ENCODE measurements around the gene MYO1H. TPM values are rescaled to one million over a fixed set of nuclear protein-coding genes. Genes with fewer than 3 reads are reported as not detected.

Gene MYO1H
- total RNA-seq, 1 experiment from 2014 or later, result not detected

GRCh38 chr12:109480356-109480755, 132.7 kb downstream of the MYO1H start:
- intact Hi-C loops (cut with micrococcal nuclease), result no loop called here
- ChIA-PET CTCF (interaction anchor here (1.4 kb wide), 1 partner anchor 52 kb away, joined by 3 read pairs; no protein-coding TSS in a partner anchor), POLR2A (no interaction called here)
- no TSS peak for BruUV-seq (replicated peaks)
- H3K4me3 Mint-ChIP-seq (ENCODE audit: unreplicated experiment), result no peak overlapping the region
- DNase-seq (ENCODE audit: unreplicated experiment), result no peak
- no peak overlapping the region for H3K27ac Mint-ChIP-seq (ENCODE audit: low read depth, unreplicated experiment)
- no peaks in the 10 kb centered on the region for H3K4me1 Mint-ChIP-seq (ENCODE audit: insufficient read depth, unreplicated experiment)
- TF ChIP-seq CTCF (IDR thresholded peaks at IDR 0.05; ENCODE audit: unreplicated experiment), result no peak
- no peaks in the 10 kb centered on the region for H3K9me3 Mint-ChIP-seq (ENCODE audit: unreplicated experiment)
- no peaks in the 10 kb centered on the region for H3K27me3 Mint-ChIP-seq (ENCODE audit: insufficient read depth, unreplicated experiment)
- H3K36me3 Mint-ChIP-seq (ENCODE audit: insufficient read depth, unreplicated experiment), result peaks cover 34% of the 10 kb centered on the region

GRCh38 chr12:109481863-109482262, 134.2 kb downstream of the MYO1H start:
- TF ChIP-seq CTCF (IDR thresholded peaks at IDR 0.05; ENCODE audit: unreplicated experiment), result no peak
- ChIA-PET CTCF (interaction anchor here (1.4 kb wide), 1 partner anchor 54 kb away, joined by 3 read pairs; no protein-coding TSS in a partner anchor), POLR2A (no interaction called here)
- Mint-ChIP-seq H3K4me1 (ENCODE audit: insufficient read depth, unreplicated experiment) (no peaks in the 10 kb centered on the region), H3K27me3 (ENCODE audit: insufficient read depth, unreplicated experiment) (no peaks in the 10 kb centered on the region), H3K27ac (ENCODE audit: low read depth, unreplicated experiment) (no peak overlapping the region), H3K9me3 (ENCODE audit: unreplicated experiment) (no peaks in the 10 kb centered on the region), H3K4me3 (ENCODE audit: unreplicated experiment) (no peak overlapping the region), H3K36me3 (ENCODE audit: insufficient read depth, unreplicated experiment) (peaks cover 46% of the 10 kb centered on the region)
- no TSS peak for BruUV-seq (replicated peaks)
- no peak for DNase-seq (ENCODE audit: unreplicated experiment)
- intact Hi-C loops (cut with micrococcal nuclease), result no loop called here

- Mint-ChIP-seq H3K27me3 (ENCODE audit: insufficient read depth, unreplicated experiment) (no peaks in the 10 kb centered on the region), H3K27ac (ENCODE audit: low read depth, unreplicated experiment) (no peak overlapping the region), H3K4me3 (ENCODE audit: unreplicated experiment) (no peak overlapping the region), H3K9me3 (ENCODE audit: unreplicated experiment) (no peaks in the 10 kb centered on the region), H3K36me3 (ENCODE audit: insufficient read depth, unreplicated experiment) (peaks cover 52% of the 10 kb centered on the region), H3K4me1 (ENCODE audit: insufficient read depth, unreplicated experiment) (no peaks in the 10 kb centered on the region)
- intact Hi-C loops (cut with micrococcal nuclease), result no loop called here
- TF ChIP-seq CTCF (IDR thresholded peaks at IDR 0.05; ENCODE audit: unreplicated experiment), result no peak
- ChIA-PET POLR2A (interaction anchor here (1.3 kb wide), 1 partner anchor 19 kb away, joined by 3 read pairs; no protein-coding TSS in a partner anchor), CTCF (interaction anchor here (1.0 to 1.8 kb wide), 2 partner anchors 7 to 55 kb away, joined by 4 to 6 read pairs; no protein-coding TSS in a partner anchor)
- BruUV-seq (replicated peaks), result no TSS peak
- DNase-seq (ENCODE audit: unreplicated experiment), result no peak
Measured at GRCh38 chr12:109482491-109482890, 134.8 kb downstream of the MYO1H start.

- ChIA-PET POLR2A (interaction anchor here (1.3 kb wide), 1 partner anchor 19 kb away, joined by 3 read pairs; no protein-coding TSS in a partner anchor), CTCF (interaction anchor here (0.6 to 1.8 kb wide), 3 partner anchors 8 to 389 kb away, joined by 3 to 6 read pairs (median 4); no protein-coding TSS in a partner anchor)
- H3K27me3 Mint-ChIP-seq (ENCODE audit: insufficient read depth, unreplicated experiment), result no peaks in the 10 kb centered on the region
- intact Hi-C loops (cut with micrococcal nuclease), result no loop called here
- no peaks in the 10 kb centered on the region for H3K9me3 Mint-ChIP-seq (ENCODE audit: unreplicated experiment)
- H3K4me1 Mint-ChIP-seq (ENCODE audit: insufficient read depth, unreplicated experiment), result no peaks in the 10 kb centered on the region
- no peak overlapping the region for H3K4me3 Mint-ChIP-seq (ENCODE audit: unreplicated experiment)
- peaks cover 56% of the 10 kb centered on the region for H3K36me3 Mint-ChIP-seq (ENCODE audit: insufficient read depth, unreplicated experiment)
- H3K27ac Mint-ChIP-seq (ENCODE audit: low read depth, unreplicated experiment), result no peak overlapping the region
- DNase-seq (ENCODE audit: unreplicated experiment), result no peak
- TF ChIP-seq CTCF (IDR thresholded peaks at IDR 0.05; ENCODE audit: unreplicated experiment), result no peak
- no TSS peak for BruUV-seq (replicated peaks)
Measured at GRCh38 chr12:109482894-109483293, 135.2 kb downstream of the MYO1H start.

Data from MCF 10A (cell line).